Activated CD4-positive, alpha-beta T cell treated with anti-CD3 and anti-CD28 coated beads, Interleukin-2, Interleukin-4, amounts not matched to agents 100 ng/mL and 50 ng/mL, durations not matched to agents 16 hours and 8 hours (primary cell): ENCODE measurements around the gene KRT9.
"Not testable (repeated sequence)": the region's sequence is repeated elsewhere in the genome, so short reads cannot be mapped to it uniquely, and the experiment has no call there.

Experiments
- DNase-seq: peaks from one replicate; pipeline ENCODE4 v3.0.0-alpha.2; 2020; ENCODE audit warnings: low spot score

Gene KRT9

DNA sequence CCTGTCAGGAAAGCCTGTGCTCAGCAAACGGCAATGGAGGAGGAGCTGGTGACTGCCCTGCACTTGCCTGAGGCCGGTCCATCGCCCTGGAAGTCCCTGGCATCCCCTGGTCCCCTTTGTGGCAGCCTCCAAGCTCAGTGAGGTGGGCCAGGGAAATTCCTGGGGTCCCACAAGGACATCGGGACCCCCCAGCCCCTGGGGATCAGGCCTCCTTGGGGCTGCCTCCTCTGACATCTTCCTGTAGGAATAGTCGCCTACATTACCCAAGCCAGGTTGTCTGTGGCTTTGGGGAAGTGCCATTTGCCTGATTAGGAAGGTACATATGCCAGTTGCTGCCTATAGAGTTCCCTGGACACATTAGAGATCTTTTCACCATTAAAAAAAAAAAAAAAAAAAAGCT, 7.1 kb upstream of the KRT9 start:
- no peak for DNase-seq

DNA sequence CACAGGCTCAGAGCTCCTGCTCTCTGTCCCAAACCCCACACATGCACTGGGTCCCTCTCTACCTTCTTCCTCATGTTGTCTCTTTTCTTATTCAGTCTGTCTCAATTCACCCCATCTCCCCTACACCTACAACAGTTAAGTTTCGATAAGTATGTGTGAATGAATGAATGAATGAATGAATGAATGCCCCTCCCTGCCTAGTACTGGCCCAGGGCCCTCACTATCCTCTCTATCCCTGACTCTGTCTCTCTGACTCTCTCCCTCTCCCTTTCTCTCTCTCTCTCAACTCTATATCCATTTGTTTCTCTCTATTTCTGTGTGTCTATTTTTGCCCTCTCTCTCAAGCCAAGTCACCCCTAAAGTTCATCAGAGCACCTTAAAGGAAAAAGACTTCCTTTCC, 6.7 kb upstream of the KRT9 start:
- DNase-seq: no peak

DNA sequence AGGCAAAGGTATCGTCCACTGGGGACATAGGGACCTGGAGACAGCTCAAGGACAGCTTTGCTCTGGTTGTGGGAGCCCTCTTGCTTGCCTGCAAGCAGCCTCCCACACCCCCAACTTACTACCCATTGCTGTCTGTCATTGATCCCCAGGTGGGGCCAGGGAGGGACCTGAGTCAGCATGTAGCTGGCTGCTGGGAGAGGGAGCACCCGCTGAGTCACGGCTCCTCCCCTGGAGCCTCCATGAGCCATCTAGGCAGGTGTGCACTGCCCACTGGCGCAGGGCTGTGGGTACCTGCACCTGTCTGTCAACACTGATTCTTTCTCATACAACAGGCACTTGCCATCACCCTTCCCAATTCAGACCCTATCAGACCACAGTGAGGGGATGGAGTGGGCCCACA, 4.9 kb upstream of the KRT9 start:
- not testable (repeated sequence) for DNase-seq

- no peak for DNase-seq
These were observed 3.5 kb upstream of the KRT9 start for GRCh38 chr17:41575336-41575735.

DNA sequence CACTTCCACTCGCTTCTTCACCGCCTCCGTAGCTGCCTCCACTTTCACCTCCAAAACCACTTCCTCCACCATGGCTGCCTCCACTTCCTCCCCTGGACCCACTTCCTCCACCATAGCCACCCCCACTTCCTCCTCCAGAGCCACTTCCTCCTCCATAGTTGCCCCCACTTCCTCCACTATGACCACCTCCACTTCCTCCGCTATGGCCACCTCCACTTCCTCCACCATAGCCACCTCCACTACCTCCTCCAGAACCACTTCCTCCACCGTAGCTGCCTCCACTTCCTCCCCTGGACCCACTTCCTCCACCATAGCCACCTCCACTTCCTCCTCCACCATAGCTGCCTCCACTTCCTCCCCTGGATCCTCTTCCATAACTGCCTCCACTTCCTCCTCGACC, 4.5 kb downstream of the KRT9 start:
- DNase-seq: no peak

DNA sequence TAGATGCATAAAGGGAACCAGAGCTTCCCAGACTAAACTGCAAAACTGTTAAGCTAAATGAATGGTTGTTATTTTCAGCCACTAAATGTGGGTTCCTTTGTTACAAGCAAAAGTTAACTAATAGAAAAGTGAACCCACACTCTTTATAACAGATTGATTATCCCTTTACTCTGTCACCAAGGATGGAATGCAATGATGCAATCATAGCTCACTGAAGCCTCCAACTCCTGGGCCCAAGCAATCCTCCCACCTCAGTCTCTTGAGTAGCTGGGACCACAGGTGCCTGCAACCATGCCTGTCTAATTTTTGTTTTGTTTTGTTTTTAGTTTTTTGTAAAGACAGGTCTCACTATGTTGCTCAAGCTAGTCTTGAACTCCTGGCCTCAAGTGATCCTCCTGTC, 6.5 kb downstream of the KRT9 start:
- DNase-seq: no peak

- no peak for DNase-seq
These were observed 8.2 kb downstream of the KRT9 start for GRCh38 chr17:41563607-41564170.

DNA sequence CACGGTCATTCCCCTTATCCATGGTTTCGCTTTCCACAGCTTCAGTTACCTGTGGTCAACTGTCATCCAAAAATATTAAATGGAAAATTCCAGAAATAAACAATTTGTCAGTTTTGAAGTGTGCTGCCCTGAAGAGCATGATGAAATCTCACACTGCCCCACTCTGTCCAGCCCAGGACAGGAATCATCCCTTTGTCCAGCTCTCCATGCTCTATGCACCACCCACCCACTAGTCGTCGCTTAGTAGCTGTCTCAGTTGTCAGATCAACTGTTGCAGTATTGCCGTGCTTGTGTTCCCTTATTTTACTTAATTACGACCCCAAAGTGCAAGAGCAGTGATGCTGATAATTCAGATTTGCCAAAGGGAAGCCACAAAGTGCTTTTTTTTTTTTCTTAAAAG, 10.3 kb downstream of the KRT9 start:
- no peak for DNase-seq

- DNase-seq: no peak
These were observed 12.3 kb downstream of the KRT9 start for GRCh38 chr17:41559548-41559947.

GRCh38 chr17:41556931-41557330, 14.9 kb downstream of the KRT9 start:
- no peak for DNase-seq

DNA sequence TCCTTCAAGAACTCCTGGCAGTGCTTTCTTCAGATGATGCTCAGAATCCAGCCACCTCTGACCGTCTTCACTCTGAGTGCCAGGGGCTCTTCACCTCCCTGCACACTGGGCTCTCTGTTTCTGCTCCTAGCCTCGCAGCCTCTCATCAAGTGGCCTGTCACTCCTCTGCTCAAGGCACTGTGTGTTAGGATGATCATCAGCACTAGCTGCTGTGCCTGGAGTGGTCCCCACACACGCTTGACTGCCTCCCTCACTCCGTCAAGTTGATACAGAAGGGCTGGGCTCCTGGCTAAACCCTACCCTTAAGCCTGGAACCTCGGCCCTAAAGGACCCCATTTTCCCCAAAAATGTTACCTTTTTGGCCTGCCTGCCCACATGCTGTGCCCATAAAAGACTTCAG, 15.6 kb downstream of the KRT9 start:
- no peak for DNase-seq

GRCh38 chr17:41555105-41555887, 16.6 kb downstream of the KRT9 start:
- DNase-seq: no peak

DNA sequence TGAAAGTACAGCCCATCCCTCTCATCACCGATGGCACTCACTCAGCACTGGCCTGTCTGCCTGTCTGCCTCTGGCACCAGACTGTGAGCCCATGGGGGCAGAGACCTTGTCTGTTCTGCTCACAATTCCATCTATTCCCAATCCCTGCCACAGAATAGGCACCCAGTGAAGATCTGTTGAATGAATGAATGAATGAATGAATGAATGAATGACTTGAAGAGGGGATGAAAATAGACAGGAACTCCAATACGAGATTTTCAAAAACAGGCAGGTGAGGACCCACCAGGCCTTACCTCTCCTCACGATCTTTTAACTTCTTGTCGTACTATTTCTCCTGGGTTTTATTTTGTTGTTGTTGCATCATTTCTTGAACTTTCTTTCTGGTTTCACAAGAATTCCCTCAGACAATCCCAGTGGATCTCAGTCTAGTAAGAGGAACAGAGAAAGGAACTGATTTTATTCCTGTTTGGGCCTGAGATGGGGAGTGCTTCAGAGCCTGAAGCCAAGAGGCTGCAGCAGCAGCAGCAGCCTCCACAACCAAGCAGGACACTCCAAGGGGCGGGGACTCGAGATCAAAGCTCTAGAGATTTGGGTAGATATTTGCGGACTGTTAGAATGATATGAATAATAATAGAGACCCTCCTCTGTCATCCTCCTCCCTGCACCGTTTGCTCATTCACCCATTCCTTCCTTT, 17.7 kb downstream of the KRT9 start:
- no peak for DNase-seq

DNA sequence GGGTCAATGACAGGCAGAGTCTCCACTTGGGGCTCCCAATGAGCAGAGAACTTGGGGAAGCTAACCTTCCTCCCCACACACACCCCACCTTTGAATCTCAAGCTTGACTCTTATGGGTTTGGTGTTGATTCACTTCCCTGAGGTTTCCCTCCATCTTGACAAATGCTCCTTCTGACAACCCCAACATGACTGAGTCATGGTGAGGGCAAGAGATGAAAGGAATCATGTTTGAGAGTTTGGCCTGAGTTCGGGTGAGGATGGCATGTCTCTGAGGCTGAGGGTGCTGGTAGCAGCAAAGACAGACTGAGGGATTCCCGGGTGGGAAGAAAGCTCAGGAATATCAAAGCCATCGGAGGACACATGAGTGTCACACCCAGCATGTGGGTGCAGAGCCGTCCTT, 18.7 kb downstream of the KRT9 start:
- DNase-seq: no peak

GRCh38 chr17:41552455-41552854, 19.4 kb downstream of the KRT9 start:
- DNase-seq: no peak

DNA sequence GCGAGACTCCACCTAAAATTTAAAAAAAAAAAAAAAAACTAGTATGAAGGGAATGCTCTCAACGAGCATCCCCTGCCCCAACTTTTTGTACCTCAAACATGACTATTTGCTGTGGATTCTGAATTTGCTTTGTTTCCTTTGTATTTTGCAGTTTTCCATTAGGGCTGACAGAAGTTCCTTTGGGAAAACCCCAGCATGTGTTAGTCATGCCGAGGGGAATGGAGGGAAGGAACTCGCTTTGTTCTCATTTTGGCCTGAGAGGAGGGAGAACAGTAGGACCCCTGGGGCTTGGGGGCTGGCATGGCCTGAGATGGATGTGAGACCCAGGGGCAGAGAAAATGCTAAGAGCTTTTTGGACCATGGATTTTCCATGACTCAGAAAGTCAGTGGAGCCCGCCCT, 20.5 kb downstream of the KRT9 start:
- no peak for DNase-seq

- DNase-seq: no peak
These were observed 22.2 kb downstream of the KRT9 start for GRCh38 chr17:41549596-41550039.

DNA sequence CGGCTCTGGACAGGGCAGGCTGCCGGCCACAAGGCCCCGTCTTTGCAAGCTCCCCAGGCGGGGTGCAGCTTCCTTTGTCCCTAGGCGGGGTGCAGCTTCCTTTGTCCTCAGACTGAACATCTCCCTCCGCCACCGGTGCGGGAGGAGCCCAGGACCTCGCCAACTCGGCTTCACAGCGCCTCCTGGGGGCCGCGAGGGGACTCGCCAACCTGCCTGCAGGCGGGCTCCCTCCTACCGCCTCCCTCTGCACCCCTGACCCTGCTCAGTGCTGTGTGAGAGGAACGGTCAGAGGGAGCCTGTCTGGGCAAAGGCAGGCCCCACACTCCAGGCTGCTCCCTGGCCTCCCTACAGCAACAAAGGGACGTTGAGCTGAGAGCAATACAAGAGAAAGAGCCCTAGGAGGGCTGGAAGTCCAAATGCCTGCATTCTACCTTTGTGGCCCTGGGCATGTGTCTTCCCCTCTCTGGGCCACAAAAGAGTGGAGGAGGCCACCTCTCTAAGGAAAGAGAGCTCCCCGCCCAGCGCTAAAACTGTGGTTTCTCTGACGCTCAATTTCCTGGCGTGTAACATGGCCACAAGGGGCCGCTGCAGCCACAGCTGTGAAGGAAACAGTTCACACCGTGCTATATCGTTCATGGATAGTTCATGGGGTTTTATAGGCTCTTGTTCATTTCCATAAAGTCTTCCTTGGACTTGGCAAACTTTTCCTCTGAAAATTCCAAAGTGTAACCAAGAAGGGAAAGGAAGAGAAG, 22.8 kb downstream of the KRT9 start:
- peak; percentile 80 for DNase-seq

DNA sequence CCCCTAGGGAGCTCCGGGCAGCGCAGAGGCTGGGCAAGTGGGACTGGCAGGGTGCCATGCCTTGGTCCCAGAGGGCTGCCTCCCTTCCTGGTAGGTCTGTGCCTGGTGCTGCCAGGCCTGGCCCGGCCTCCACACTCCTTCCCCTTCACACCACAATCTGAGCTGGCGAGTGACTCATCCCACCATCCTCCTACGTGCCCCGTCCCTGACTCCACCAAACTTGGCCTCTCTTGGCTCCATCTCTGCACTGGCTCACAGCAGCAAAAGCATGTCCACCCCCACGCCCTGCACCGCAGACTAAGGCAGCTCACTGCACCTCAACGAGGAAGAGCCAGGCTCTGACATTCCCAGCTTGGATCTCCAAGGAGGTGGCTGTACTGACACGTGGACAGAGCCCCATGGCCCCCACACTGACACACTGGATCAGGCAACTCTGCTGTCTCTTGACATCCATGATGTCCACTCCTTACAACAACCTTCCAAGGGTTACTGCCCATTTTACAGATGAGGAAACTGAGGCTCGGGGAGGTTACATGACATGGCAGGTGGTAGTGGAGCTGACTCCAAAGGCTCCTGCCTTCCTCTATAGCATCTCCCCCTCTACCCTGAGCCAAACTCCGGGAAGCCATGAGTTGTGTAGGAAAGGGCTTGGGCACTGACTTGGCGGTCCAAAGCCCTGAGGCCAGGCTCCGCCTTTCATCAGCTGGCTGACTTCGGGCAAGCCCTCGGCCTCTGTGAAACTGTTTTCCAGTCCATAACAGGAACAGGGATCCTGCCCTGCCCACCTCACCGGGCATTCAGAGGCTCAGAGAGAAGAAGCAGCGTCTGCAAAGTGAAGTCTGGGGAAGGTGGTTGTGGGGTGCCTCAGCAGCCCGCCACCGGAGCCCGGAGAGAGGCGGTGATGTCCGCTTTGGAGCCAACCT, 23.7 kb downstream of the KRT9 start:
- peak; percentile 66 for DNase-seq

DNA sequence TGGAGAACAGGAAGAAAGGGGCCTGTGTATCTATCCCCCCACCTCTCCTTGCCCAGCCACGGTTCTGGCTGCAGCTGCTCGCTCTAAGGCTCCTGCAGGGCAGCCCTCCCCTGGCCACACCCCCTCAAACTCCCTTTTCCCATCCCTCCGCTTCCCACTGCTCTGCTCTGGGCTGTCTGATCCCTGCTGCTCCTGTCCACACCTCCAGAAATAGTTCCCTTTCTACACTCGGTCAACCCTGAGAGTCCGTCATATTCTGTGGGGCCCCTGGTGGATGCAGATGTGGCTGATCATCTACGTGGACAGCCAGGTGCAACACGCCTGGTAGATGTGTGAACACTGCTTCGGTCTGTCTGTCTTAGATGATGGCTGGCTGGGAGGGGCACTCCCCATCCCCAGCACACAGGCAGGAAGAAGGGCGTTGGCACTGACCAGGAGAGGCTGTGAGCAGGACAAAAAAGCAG, 24.4 kb downstream of the KRT9 start:
- no peak for DNase-seq

DNA sequence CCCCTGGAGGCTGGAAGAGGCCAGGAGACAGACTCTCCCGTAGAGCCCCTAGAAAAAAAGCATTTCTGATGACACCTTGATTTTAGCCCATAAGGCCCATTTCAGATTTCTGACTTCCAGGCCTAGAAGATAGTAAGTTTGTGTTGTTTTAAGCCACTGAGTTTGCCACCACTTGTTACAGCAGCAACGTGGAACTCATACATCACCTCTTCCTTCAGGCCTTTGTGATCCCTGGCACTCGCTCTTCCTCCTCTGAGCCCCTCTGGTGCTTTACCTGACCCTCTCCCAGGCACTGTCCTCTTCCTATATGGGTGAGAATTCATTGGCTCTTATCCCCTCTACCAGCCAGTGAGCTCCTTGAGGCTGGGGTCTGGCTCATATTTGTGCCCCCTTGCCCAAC, 25.0 kb downstream of the KRT9 start:
- DNase-seq: no peak
